GM06990 (cell line): ENCODE measurements around the gene CAB39L.

ENCODE experiments used
- DNase-seq: peaks from one replicate; pipeline ENCODE4 v3.0.0-alpha.2; 2011; ENCODE audit not compliant: insufficient read length; ENCODE audit errors: extremely low read depth
- H3K27me3 ChIP-seq: replicated peaks from 2 replicates; pipeline ENCODE4 v1.6.0; 2011; ENCODE audit warnings: low read length; ENCODE audit not compliant: control insufficient read depth, insufficient read depth
- H3K36me3 ChIP-seq: 2 replicates; pipeline ENCODE4 v1.5.1; 2011; ENCODE audit warnings: low read length; ENCODE audit not compliant: control insufficient read depth, insufficient read depth
- H3K4me3 ChIP-seq: replicated peaks from 2 replicates; pipeline ENCODE4 v1.5.1; 2011; ENCODE audit warnings: low read depth, mild to moderate bottlenecking, control low read depth, low read length
- CTCF ChIP-seq: IDR thresholded peaks from 2 replicates; pipeline ENCODE4 v1.5.1; 2011; ENCODE audit warnings: low read length, control low read depth, mild to moderate bottlenecking, inconsistent platforms; ENCODE audit not compliant: insufficient read depth, poor library complexity, severe bottlenecking

Gene CAB39L

GRCh38 chr13:49450105-49450819, 6.4 kb upstream of the CAB39L start:
- Histone ChIP-seq H3K4me3 (no peak overlapping the region), H3K27me3 (no peaks in the 10 kb centered on the region), H3K36me3 (no peaks in the 10 kb centered on the region)
- no peak for DNase-seq
- TF ChIP-seq CTCF = no peak

- no peak overlapping the region for H3K4me3 ChIP-seq
- DNase-seq = no peak
- TF ChIP-seq CTCF = no peak
- H3K27me3 ChIP-seq = no peaks in the 10 kb centered on the region
- H3K36me3 ChIP-seq = no peaks in the 10 kb centered on the region
Observed at GRCh38 chr13:49448753-49449152, 4.9 kb upstream of the CAB39L start.

- DNase-seq = no peak
- Histone ChIP-seq H3K4me3 (no peak overlapping the region), H3K27me3 (no peaks in the 10 kb centered on the region), H3K36me3 (no peaks in the 10 kb centered on the region)
- no peak for TF ChIP-seq CTCF
Observed at GRCh38 chr13:49446473-49446872, 2.6 kb upstream of the CAB39L start.

- Histone ChIP-seq H3K4me3 (peak overlapping the region; percentile 67), H3K36me3 (no peaks in the 10 kb centered on the region), H3K27me3 (no peaks in the 10 kb centered on the region)
- no peak for TF ChIP-seq CTCF
- peak; percentile 29 for DNase-seq
Observed at GRCh38 chr13:49444524-49445395, 896 bp upstream of the CAB39L start.

- Histone ChIP-seq H3K36me3 (no peaks in the 10 kb centered on the region), H3K4me3 (peak overlapping the region; percentile 72), H3K27me3 (no peaks in the 10 kb centered on the region)
- TF ChIP-seq CTCF = no peak
- DNase-seq = no peak
Observed at GRCh38 chr13:49443357-49443703, 534 bp downstream of the CAB39L start.
